GM18907 (cell line): ENCODE measurements around the gene EDC3.
"Not testable (repeated sequence)": the region's sequence is repeated elsewhere in the genome, so short reads cannot be mapped to it uniquely, and the experiment has no call there.

Experiments
- ATAC-seq: cut with Tn5 transposase; IDR thresholded peaks from one replicate; pipeline ENCODE4 v1.9.1; 2021; ENCODE audit warnings: mild to moderate bottlenecking, moderate library complexity; ENCODE audit not compliant: unreplicated experiment

Gene EDC3

DNA sequence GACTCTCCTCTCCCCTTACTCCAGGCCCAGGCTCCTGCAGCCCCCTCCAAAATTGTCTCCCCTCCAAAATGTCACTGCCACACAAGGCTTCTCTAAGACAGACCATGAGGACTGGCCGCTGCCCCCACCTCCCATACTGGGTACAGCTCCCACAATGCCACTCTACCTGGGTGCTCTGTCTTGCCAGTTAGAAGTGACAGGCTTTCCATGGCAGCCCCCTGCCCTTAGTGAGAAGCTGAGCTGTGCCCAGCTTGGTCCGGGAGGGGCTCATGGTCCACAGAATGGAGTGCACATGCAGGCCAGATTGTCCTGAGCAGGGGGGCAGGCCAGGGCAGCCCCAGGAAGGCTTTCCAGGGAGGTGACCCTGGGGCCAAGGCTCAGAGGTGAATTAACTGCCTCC lies 83.1 kb downstream of the EDC3 start:
- ATAC-seq: no peak

DNA sequence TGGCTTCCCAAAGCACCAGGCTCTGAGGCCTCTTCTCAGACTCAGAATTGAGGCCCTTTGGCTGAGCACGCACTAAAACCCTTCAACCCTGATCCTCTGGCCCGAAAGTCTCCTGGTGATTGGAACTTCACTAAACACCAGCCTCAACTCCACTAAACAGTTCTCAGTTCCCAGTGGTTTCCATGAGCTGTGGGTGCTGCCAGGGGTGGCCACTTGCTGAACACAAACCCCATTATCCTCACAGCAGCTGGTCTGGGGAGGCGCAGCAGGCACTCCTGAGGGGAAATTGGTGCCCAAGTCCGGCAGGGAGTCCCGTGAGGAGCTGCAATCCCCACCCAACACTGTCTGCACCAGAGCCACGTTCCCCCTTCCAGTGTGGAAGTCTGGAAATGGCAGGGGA lies 84.0 kb downstream of the EDC3 start:
- ATAC-seq: no peak

DNA sequence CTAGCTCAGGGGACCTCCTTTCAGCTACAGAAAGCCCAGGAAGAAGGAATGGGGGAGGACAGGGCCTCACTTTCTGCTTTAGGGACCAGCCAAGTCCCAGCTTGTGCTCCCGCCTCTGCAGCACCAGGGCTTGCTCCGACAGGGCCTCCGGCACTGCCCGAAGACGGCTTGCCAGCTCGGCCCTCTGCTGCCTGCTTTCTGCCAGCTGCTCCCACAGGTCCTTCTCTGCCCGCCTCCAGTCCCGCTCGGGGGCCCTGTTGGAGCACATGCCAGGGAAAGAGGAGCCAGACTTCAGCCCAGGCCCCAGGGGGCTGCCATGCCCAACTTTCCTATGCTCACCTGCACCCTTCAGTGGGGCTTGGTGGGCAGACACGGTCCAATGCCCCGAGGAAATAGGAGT lies 84.5 kb downstream of the EDC3 start:
- ATAC-seq: no peak

DNA sequence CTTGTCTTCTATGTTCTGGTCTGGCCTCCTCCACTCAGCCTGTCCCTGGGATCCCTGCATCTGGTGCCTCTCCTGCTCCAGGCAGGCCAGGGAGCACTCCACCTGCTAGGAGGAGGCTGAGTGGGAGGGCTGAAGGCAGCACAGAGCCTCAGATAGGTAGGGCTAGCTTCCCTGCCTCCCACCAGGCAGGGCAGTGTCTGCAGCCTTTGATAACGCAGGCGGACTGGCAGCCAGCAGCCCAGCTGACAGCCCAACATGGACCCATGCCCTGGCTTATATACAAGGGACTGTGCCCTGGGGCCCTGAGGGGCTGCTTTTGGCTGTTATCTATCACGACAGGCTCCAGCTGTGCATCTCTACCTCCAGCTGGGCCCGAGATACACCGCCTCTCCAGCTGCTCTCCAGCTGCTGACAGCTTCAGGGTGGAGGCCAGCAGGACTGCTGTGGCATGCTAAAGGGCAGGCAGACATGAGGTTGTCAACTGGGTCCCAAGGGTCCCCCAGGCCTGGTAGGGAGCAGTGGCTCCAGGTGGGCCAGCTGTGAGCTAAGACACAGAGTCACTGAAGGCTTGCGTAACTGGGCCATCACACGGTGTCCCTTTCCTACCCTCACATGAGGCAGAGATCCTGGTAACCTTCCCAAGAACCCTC lies 85.4 kb downstream of the EDC3 start:
- no peak for ATAC-seq

DNA sequence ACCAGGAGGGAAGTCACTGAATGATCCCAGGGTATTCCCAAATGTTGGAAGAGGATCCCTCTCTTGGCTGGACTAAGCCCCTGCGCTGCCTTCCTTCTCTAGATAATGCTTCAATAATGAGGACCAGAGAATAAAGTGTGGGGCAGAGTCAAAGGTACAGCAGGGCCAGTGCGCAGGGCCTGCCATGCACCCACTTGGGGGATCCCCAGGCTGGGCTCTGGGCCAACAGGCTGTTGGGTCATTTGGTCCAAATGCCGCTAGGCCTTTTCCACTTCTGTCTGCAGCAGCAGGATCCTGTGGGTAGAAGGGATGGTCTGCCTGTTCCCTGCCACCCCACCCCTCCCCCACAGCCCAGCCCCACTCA lies 85.9 kb downstream of the EDC3 start:
- no peak for ATAC-seq

DNA sequence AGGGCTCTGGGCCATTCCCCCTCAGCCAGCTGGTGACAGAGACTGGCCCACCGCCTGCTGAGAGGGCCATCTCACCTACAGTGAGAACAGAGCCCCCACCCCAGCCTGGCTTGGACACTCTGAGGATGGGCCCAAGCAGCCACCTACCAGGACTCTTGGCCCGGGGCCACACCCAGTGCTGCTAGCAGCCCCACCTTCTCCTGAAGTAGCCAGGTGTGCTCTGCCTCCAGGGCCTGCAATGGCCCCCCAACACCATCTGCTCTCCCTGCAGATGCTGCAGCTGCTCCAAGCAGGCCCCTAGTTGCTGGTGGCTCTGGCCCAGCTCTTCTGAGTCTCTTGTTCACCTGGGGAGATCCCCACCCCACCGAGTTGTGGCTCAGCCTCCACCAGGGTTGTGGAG lies 87.0 kb downstream of the EDC3 start:
- no peak for ATAC-seq

DNA sequence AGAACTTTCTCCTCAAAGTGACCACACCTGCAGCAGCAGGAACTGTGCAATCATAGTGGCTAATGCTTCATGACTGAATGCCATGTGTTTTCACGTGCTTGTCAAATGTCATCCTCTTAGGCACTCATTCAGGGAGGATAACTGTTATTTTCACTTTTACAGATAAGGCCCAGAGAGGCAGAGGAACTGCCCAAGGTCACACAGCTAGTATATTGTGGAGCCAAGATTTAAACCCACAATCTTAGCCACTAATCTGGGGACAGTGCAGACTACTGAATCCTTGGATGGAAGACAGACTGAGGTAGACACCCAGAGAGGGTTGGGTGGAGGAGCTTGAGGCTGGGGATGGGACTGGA lies 90.1 kb downstream of the EDC3 start:
- ATAC-seq: no peak

DNA sequence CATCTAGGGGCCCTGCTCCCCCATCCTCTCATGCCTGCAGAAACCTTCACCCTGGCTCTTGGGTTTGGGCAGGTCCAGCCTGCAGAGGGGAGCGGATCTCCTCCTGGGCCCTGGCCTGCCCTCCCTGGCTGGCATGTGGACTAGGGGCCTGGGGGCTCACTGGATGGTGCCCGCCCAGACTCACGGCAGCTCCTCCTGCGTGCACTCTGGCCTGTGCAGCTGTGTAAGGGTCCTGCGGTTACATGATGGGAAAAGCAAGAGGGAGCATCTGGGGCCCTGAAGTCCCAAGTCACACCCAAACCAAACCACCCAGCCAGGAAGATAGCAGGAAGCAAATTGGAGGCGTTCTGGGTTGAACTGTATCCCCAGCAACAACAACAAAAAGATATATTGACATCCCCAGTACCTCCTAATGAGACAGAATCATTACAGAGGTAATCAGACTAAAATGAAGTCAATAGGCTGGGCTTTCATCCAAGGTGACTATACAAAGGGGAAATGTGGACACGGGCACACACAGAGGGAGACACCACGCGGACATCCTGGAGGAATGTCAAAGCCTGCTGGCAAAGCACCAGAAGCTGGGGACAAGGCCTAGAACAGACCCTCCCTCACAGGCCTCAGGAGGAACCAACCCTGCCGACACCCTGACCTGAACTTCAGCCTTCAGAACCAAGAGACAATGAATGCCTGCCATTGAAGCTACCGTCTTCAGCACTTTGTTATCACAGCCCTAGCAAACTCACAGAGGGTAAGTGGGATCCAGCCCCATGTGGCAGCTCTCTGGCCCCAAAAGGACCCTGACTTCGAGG lies 90.6 kb downstream of the EDC3 start:
- ATAC-seq: no peak

DNA sequence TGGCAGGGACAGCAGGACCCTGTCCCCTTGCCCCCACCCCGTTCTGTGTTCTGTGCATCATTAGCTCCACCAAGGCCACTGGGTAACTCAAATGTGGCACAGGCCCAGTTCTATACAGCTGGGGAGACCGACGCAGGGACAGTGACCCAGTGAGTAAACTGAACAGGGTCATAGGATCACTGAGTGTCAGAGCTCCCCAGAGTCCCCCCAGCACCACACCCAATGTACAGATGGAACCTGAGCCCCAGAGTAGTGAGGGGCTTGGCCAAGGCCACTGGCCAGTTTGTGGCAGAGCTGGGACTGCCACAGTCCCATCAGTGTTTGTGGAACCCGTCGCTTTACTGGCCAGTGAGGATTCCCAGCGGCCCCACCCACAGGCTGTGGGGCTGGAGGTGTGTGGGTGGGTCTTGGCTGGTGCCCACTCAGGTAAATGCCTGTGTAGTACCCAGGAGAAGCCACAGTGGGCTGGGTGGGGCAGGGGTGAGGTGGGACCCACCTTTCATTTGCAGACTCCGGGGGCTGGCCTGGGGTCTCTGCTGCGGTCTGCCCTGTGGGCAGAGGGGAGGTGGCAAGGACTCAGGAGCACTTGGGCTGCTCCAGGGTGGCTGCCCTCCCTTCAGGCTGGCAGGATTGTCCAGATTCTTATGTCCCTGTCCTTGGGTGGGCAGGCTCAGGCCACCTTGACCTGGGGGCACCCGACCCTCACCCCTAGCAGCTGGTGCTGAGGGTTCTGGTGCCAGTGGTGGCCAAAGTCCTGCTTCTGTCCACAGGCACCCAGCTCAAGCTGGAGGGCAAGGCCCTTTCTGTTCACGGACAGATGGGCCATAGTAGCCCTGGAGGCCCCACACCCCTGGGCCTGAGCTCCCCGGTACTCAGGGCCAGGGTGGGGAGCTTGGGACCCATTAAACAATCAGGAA lies 91.8 kb downstream of the EDC3 start:
- no peak for ATAC-seq

DNA sequence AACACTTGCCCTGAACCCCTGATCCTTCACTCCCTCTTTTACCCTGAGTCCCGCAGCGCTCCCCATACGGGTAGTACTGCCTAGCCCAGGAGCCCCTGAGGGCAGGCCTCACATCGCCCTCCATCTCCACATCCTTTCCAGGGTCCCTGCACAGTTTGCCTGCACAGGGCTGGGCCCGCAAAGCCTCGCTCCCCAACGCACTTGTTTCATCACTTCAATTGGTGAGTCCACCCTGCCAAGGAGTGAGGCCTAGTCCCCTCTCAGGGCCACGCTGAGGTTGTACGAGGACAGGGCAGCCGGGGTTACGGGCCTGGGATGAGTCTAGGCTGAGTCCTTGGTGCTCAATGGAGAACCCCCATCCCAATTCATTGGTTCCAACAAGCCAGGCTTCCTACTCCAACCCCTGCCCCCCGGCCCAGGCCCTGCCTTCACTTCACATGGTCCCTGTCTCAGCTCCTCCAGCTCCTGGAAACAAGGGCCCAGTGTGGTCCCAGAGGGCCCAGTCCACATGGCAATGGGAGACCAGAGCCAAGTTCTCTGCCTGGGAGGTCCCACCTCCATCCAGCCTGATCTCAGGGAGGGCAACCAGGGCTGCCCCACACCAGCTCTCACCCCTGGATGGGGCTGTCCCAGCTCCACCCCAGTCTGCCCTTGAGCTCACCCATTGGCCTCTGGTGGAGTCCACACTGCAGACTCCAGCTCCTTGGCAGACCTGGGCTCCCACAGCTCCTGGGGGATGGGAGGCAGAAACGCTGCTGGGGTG lies 92.6 kb downstream of the EDC3 start:
- no peak for ATAC-seq

DNA sequence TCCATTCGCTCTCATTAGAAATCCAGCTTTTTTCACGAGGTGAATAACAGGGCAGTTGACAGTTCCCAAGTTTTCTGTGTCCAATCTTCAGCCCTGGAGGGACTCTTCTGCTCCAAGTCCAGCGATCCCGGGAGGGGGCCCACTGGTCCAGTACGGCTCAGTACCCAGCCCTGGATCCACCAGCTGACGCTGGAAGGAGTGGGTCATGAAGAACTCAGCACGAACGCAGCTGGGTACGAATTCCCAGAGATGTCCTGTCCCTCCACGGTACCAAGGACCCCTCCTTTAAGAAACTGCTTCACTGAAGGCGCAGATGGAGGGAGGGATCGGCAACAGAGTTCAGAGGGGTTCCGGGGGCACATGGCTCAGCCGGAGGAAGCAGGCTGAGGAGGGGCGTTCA lies 96.7 kb downstream of the EDC3 start:
- ATAC-seq: no peak

DNA sequence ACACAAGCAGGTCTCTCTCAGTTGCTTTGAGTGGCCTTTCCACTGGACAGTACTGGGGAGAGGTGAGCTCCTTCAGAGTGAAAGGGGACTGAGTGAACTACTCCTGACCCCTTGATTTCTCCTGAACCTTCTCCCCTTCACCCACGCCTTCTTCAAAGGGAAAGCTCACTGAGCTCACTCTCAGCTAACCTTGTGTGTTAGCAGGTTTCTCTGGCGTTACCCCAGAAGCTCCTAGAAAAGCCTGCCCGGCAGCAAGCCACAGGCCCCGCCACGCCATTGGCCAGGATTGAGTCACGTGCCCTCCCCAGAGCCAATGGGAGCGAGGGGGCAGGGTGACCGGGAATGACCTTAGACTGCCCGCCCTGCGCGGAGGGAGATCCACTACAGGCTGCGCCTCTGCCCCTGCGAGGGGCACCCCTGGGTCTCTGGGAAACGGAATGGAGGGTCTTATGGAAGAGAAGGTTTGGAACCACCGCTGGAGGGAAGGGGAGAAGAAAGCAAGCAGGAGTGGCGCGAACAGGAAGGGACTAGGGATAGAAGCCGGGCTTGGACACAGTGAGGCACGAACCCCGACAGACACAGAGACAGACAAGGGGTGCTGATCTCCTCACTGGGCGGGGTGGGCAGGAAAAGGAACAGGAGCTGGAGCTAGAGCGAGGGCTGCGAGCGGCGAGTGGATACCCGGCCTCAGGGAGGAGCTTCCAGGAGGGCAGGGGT lies 97.5 kb downstream of the EDC3 start:
- ATAC-seq: peak; percentile 79

DNA sequence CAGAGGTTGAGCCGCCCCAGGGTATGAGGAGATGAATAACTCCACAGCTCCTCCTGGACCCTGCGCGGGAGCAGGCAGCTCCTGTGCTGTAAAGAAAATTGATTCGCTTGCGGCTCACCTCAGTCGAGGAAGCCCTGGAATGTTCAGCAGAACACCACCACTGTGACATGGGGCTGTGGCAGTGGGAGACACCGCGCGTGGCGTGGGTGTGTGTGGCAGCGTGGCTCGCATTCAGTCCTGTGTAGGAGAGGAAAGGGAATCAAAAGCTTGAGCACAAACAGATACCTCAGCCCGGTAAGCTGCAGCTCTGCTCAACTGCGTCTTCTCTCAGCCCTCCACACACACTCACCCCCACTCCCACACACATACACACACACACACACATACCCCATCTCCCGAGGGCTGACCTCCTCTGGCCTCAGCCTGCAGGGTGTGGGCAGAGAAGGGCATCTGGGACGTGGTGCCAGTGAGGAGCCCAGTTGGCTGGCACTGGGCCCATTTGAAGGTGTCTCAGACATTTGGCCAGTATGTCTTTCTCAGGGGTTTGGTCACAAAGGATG lies 98.6 kb downstream of the EDC3 start:
- not testable (repeated sequence) for ATAC-seq

DNA sequence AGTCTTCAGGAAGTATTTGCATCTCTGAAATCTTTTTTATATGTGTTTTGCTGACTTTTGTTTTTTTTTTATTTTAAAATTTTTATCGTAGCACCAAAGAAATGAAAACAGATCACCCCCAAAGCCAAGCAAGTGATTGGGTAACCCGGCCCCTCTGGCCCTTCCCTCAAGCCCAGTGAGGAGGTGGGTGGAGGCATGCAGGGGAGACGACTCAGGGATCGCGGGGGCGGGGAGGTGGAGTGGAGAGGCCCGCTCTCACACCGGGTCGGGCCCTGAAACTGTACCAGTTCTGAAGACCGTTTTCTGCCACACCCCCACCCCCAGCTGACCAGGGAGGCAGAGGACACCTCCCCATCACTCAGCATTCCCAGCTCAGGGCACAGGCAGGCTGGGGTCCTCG lies 99.1 kb downstream of the EDC3 start:
- ATAC-seq: not testable (repeated sequence)

DNA sequence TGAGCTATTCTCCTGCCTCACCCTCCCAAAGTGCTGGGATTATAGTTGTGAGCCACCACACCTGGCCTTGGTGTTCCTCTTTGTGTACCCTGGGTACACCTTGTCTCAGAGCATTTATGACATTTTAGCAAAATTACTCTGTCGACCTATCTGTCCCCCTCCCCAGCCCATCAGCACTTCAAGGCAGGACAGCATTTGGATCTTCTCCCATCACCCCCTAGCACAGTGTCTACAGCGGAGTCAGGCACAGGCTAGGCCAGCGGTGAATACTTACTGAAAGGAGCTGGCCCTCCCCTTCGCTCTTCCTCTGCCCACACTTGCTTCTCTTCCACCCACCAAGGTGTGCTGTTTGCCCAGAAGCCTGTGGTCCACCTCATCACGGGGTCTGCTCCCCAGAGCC lies 100.6 kb downstream of the EDC3 start:
- ATAC-seq: no peak

DNA sequence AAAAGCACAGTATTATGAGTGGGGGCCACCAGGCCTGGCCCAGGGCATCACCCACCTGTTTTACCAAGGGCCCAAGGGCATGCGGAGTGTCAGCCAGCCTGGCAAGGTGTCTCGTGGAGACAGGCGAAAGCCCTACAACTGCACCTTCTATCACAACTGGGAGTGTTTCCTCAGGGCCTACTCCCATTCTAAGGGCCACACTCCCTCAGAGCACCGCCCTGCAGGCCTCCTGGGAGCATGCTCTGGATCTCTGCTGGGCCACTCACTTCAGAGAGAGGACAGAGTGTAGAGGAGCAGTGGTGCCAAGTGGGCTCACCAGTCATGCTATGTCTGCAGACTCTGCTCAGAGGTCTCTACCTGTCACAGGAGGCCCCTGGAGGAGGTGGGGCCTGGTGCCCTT lies 101.4 kb downstream of the EDC3 start:
- ATAC-seq: no peak

DNA sequence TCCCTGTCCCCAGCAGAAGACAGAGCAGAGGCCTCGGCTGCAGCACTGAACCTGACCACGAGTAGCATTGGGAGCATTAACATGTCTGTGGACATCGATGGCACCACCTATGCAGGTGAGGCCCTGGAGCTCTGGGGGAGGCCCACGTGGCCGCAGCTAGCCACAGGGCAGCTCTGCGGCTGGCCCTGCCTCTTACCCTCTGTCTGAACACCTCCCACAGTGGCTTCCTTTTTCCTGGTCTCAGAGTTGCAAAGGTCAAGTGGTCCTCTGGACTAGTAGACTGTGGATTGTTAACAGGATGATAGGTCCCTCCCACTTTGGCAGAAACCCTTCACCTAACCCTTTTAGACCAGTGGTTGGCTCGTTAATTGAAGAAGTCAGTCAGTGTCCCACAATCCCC lies 102.7 kb downstream of the EDC3 start:
- ATAC-seq: no peak

DNA sequence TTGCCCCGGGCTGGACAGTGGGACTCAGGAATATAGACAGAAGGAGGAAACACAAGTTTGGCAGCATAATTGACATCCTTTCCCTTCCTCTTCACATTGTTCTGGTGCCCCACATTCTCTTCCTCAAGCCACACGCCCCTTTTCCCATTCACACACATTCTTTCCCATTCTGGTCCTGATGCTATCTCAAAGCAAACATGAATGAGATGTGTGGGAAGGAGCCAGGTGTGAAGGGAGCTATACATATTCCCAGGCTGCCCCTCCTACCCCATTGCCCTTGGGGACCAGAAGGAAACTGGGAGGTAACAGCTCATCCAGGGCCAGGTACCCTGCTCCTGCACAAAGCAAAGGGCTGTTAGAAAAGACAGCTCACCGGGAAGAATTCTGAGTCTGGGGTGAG lies 103.6 kb downstream of the EDC3 start:
- no peak for ATAC-seq

DNA sequence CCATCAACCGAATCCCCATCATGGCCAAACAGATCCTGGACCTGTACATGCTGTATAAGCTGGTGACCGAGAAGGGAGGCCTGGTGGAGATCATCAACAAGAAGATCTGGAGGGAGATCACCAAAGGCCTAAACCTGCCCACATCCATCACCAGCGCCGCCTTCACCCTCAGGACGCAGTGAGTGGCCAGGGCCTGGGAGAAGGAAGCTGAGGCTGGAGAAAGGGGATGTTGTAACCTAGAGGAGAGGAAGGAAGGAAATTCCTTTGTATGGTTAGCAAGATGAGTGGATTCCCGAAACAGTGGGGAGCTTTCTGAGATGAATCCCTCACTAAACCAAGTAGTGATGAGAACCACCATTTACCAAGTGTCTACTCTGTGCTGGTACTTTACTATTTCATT lies 106.0 kb downstream of the EDC3 start:
- no peak for ATAC-seq

DNA sequence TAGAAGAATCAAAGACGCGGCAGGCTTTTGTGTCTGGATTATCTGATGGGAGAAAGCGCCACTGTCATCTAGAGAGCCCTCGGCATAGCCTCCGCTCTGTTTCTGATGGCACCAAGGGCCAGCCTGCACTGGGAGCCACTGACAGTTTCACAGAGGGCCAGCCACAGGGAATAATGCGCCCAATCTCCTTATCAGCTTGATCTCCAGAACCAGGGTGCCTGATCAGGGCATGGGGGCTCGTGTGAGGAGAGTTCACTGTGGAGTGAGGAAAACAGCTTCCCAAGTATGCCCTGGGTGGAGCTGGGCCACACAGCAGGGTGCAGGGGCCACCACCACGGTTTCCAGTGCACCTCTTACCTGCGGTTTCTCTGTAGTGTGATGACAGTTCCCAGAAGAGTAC lies 110.0 kb downstream of the EDC3 start:
- ATAC-seq: no peak
